ENCODE results near the gene TBC1D4.

TBC1D4 gene

GRCh38 chr13:75362026-75362425, 119.9 kb downstream of the TBC1D4 start:
- DNase-seq (ENCODE audit: extremely low read depth, low read depth) = no peak
- no peak for TF ChIP-seq CTCF (IDR thresholded peaks at IDR 0.05; ENCODE audit: low read depth, low read length, missing control alignments)
- no peak overlapping the region for H3K4me3 ChIP-seq (replicated peaks; ENCODE audit: low read depth, low read length)

- TF ChIP-seq CTCF (IDR thresholded peaks at IDR 0.05; ENCODE audit: low read depth, low read length, missing control alignments) = no peak
- DNase-seq (ENCODE audit: extremely low read depth, low read depth) = no peak
These were observed 121.8 kb downstream of the TBC1D4 start for GRCh38 chr13:75360170-75360569.

GRCh38 chr13:75359266-75359665, 122.7 kb downstream of the TBC1D4 start:
- no peak overlapping the region for H3K4me3 ChIP-seq (replicated peaks; ENCODE audit: low read depth, low read length)
- no peak for TF ChIP-seq CTCF (IDR thresholded peaks at IDR 0.05; ENCODE audit: low read depth, low read length, missing control alignments)
- peak; percentile 48 for DNase-seq (ENCODE audit: extremely low read depth, low read depth)

More at GRCh38 chr13:75360170-75360569, 121.8 kb downstream of the TBC1D4 start:
- H3K4me3 ChIP-seq (replicated peaks; ENCODE audit: low read depth, low read length) = no peak overlapping the region

GRCh38 chr13:75357576-75358289, 124.2 kb downstream of the TBC1D4 start:
- peak; percentile 72 for DNase-seq (ENCODE audit: extremely low read depth, low read depth)
- TF ChIP-seq CTCF (IDR thresholded peaks at IDR 0.05; ENCODE audit: low read depth, low read length, missing control alignments) = peak; percentile 75
- no peak overlapping the region for H3K4me3 ChIP-seq (replicated peaks; ENCODE audit: low read depth, low read length)

GRCh38 chr13:75356421-75356820, 125.5 kb downstream of the TBC1D4 start:
- no peak for TF ChIP-seq CTCF (IDR thresholded peaks at IDR 0.05; ENCODE audit: low read depth, low read length, missing control alignments)
- DNase-seq (ENCODE audit: extremely low read depth, low read depth) = no peak
- H3K4me3 ChIP-seq (replicated peaks; ENCODE audit: low read depth, low read length) = no peak overlapping the region

- DNase-seq (ENCODE audit: extremely low read depth, low read depth) = no peak
- no peak for TF ChIP-seq CTCF (IDR thresholded peaks at IDR 0.05; ENCODE audit: low read depth, low read length, missing control alignments)
- H3K4me3 ChIP-seq (replicated peaks; ENCODE audit: low read depth, low read length) = no peak overlapping the region
These were observed 126.4 kb downstream of the TBC1D4 start for GRCh38 chr13:75355609-75356008.

- no peak overlapping the region for H3K4me3 ChIP-seq (replicated peaks; ENCODE audit: low read depth, low read length)
- no peak for DNase-seq (ENCODE audit: extremely low read depth, low read depth)
- TF ChIP-seq CTCF (IDR thresholded peaks at IDR 0.05; ENCODE audit: low read depth, low read length, missing control alignments) = no peak
These were observed 128.2 kb downstream of the TBC1D4 start for GRCh38 chr13:75353781-75354193.
